ENCODE results near the gene RAB4A. TPM values are rescaled to one million over a fixed set of nuclear protein-coding genes. Genes with fewer than 3 reads are reported as not detected.

RAB4A gene
- polyA plus RNA-seq, 4 donors, result 48.4 to 58.8 (median 57.9) TPM

Other genes starting within 250 kb of the RAB4A start
- 10 to 100 TPM in 2 of 4 donors, 1 to 10 TPM in 2; 8.2 to 11.5 (median 9.9) TPM for gene CCSAP, start 71.9 kb downstream of the RAB4A start, polyA plus RNA-seq (ENCODE audit: insufficient read length in 4 of 4)
- gene ACTA1, start 163.0 kb downstream of the RAB4A start, polyA plus RNA-seq (ENCODE audit: insufficient read length in 4 of 4), result 1 to 10 TPM in 3 of 4 donors, under 1 TPM in 1; 0.61 to 2.4 (median 1.5) TPM
- gene NUP133, start 237.2 kb downstream of the RAB4A start, polyA plus RNA-seq (ENCODE audit: insufficient read length in 4 of 4), result 10 to 100 TPM; 34.7 to 56.9 (median 47.3) TPM